GM19438 (cell line): ENCODE results near the gene TSPAN9.

Experiments used
- ATAC-seq: cut with Tn5 transposase; IDR thresholded peaks from one replicate; pipeline ENCODE4 v1.9.1; 2021; ENCODE audit warnings: low read depth; ENCODE audit not compliant: unreplicated experiment

TSPAN9 gene

GRCh38 chr12:3238196-3238595 lies 161.0 kb downstream of the TSPAN9 start:
- no peak for ATAC-seq

- ATAC-seq, result no peak
These were observed 164.4 kb downstream of the TSPAN9 start for GRCh38 chr12:3241621-3242020.

- ATAC-seq, result no peak
These were observed 165.2 kb downstream of the TSPAN9 start for GRCh38 chr12:3242199-3242863.

GRCh38 chr12:3243376-3244084 lies 166.4 kb downstream of the TSPAN9 start:
- no peak for ATAC-seq

GRCh38 chr12:3244219-3244750 lies 167.1 kb downstream of the TSPAN9 start:
- no peak for ATAC-seq

- no peak for ATAC-seq
These were observed 169.1 kb downstream of the TSPAN9 start for GRCh38 chr12:3246253-3246652.

- no peak for ATAC-seq
These were observed 169.9 kb downstream of the TSPAN9 start for GRCh38 chr12:3247077-3247476.

- no peak for ATAC-seq
These were observed 170.5 kb downstream of the TSPAN9 start for GRCh38 chr12:3247629-3248161.

- no peak for ATAC-seq
These were observed 172.1 kb downstream of the TSPAN9 start for GRCh38 chr12:3249081-3249800.

GRCh38 chr12:3250034-3250433 lies 172.9 kb downstream of the TSPAN9 start:
- no peak for ATAC-seq

- ATAC-seq, result no peak
These were observed 173.4 kb downstream of the TSPAN9 start for GRCh38 chr12:3250576-3250975.

GRCh38 chr12:3251067-3251466 lies 173.9 kb downstream of the TSPAN9 start:
- no peak for ATAC-seq

GRCh38 chr12:3251691-3252090 lies 174.5 kb downstream of the TSPAN9 start:
- no peak for ATAC-seq

GRCh38 chr12:3252450-3252891 lies 175.3 kb downstream of the TSPAN9 start:
- no peak for ATAC-seq

- ATAC-seq, result no peak
These were observed 176.6 kb downstream of the TSPAN9 start for GRCh38 chr12:3253682-3254275.

GRCh38 chr12:3255057-3255456 lies 177.9 kb downstream of the TSPAN9 start:
- ATAC-seq, result no peak

- no peak for ATAC-seq
These were observed 179.0 kb downstream of the TSPAN9 start for GRCh38 chr12:3256103-3256631.

GRCh38 chr12:3257411-3257810 lies 180.2 kb downstream of the TSPAN9 start:
- ATAC-seq, result no peak

- no peak for ATAC-seq
These were observed 182.8 kb downstream of the TSPAN9 start for GRCh38 chr12:3259973-3260372.

GRCh38 chr12:3261782-3262359 lies 184.7 kb downstream of the TSPAN9 start:
- no peak for ATAC-seq
